Loucy (cell line): Measurements from ENCODE around the gene HUS1.

Experiments
- H2AFZ ChIP-seq: fragments of 200-600 bp; sonication (generic); 2 replicates; pipeline ENCODE4 v1.6.0; 2016; ENCODE audit warnings: antibody characterized with exemption, mild to moderate bottlenecking, low read length, moderate library complexity
- H3F3A ChIP-seq: fragments of 200-600 bp; 2 replicates; pipeline ENCODE4 v1.6.0; 2016; ENCODE audit warnings: antibody characterized with exemption, low read depth, mild to moderate bottlenecking
- H3K27me3 ChIP-seq: fragments of 200-600 bp; sonication (generic); 2 replicates; pipeline ENCODE4 v1.6.1; 2014; ENCODE audit warnings: low read length, mild to moderate bottlenecking; ENCODE audit not compliant: insufficient read depth, poor library complexity, severe bottlenecking
- H3K36me3 ChIP-seq: fragments of 200-600 bp; sonication (generic); 2 replicates; pipeline ENCODE4 v1.6.1; 2016; ENCODE audit warnings: low read length; ENCODE audit not compliant: insufficient read depth
- H3K4me1 ChIP-seq: fragments of 200-600 bp; sonication (generic); 2 replicates; pipeline ENCODE4 v1.5.1; 2014; ENCODE audit warnings: low read length, mild to moderate bottlenecking; ENCODE audit not compliant: insufficient read depth, poor library complexity, severe bottlenecking
- H3K4me2 ChIP-seq: fragments of 200-600 bp; sonication (generic); 2 replicates; pipeline ENCODE4 v1.6.0; 2014; ENCODE audit warnings: antibody characterized with exemption, low read length, low read depth, mild to moderate bottlenecking; ENCODE audit not compliant: poor library complexity, severe bottlenecking
- H3K4me3 ChIP-seq: fragments of 200-600 bp; sonication (generic); 2 replicates; pipeline ENCODE4 v1.5.1; 2014; ENCODE audit warnings: low read length, mild to moderate bottlenecking, mixed read lengths; ENCODE audit not compliant: poor library complexity, severe bottlenecking
- H3K79me2 ChIP-seq: fragments of 200-600 bp; sonication (generic); 2 replicates; pipeline ENCODE4 v1.6.1; 2014; ENCODE audit warnings: low read length; ENCODE audit not compliant: insufficient read depth
- H3K9ac ChIP-seq: fragments of 200-600 bp; sonication (generic); 2 replicates; pipeline ENCODE4 v1.6.0; 2014; ENCODE audit warnings: mild to moderate bottlenecking, low read depth, low read length, moderate library complexity; ENCODE audit not compliant: poor library complexity, severe bottlenecking
- H3K9me2 ChIP-seq: fragments of 200-600 bp; sonication (generic); replicated peaks from 2 replicates; pipeline ENCODE4 v1.6.1; 2016; ENCODE audit warnings: low read depth, low read length, mixed read lengths
- H3K9me3 ChIP-seq: fragments of 200-600 bp; sonication (generic); 2 replicates; pipeline ENCODE4 v1.6.1; 2014; ENCODE audit warnings: mild to moderate bottlenecking, antibody characterized with exemption, low read length, low read depth; ENCODE audit not compliant: insufficient read depth
- H4K20me1 ChIP-seq: fragments of 200-600 bp; sonication (generic); 2 replicates; pipeline ENCODE4 v1.6.0; 2014; ENCODE audit warnings: antibody characterized with exemption, low read length, mild to moderate bottlenecking; ENCODE audit not compliant: insufficient read depth, poor library complexity, severe bottlenecking
- CTCF ChIP-seq: fragments of 200-600 bp; sonication (generic); conservative IDR thresholded peaks from 2 replicates; pipeline ENCODE4 v1.5.1; 2014; ENCODE audit warnings: mild to moderate bottlenecking, antibody characterized with exemption, low read length
- EZH2phosphoT487 ChIP-seq: fragments of 200-600 bp; IDR thresholded peaks from 2 replicates; pipeline ENCODE4 v1.6.1; 2018; ENCODE audit warnings: antibody characterized with exemption, mild to moderate bottlenecking, moderate library complexity, borderline replicate concordance

HUS1 gene

DNA sequence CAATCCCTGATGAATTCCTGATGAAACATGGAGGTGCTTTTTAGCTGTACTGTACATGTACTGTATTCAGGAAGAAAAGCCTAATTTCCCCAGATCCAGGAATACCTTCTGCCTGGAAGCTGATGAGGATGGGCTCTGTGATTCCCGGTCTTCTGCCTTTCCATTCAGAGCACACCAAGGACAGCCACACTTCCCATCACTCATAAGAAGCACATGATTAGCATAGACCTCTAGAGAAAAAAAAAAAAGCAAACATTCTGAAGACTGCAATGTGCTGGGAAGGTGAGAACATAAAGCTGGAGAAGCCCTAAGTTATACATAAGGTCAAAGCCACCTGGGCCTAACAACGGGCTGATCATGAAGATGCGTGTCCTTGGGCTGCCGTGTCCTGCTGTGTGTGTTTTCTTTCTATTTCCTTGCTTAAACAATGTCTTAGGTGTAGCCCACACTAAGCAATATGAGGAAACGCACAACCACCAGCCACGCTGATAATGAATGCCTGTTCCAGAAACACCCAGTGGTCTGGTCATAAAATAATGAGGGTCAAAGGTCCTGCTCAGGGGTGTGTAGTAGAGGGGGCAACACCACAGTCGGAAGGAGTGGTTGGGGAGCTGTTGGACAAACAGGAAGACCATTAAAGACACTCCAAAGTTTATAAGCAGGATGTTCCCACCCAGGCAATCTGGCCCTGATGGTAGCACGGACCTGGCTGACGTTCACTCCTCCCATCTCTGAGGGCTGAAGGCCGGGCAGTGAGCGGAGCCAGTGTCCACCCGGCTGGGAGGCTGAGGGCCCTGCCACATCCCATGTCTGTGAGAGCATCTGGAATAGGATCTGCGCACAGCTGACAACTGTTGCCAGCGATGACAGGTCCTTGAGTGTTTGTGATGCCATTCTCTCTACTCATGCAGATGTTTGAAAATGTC lies 39.1 kb downstream of the HUS1 start:
- Histone ChIP-seq H3K27me3 (no peaks in the 10 kb centered on the region), H3K9ac (no peak overlapping the region), H4K20me1 (no peaks in the 10 kb centered on the region), H2AFZ (no peak overlapping the region), H3K9me3 (no peaks in the 10 kb centered on the region), H3K9me2 (no peaks in the 10 kb centered on the region), H3K4me1 (no peaks in the 10 kb centered on the region), H3K79me2 (no peaks in the 10 kb centered on the region), H3K4me3 (no peak overlapping the region), H3K4me2 (no peak overlapping the region), H3F3A (no peaks in the 10 kb centered on the region), H3K36me3 (no peaks in the 10 kb centered on the region)
- TF ChIP-seq EZH2phosphoT487, result no peak

DNA sequence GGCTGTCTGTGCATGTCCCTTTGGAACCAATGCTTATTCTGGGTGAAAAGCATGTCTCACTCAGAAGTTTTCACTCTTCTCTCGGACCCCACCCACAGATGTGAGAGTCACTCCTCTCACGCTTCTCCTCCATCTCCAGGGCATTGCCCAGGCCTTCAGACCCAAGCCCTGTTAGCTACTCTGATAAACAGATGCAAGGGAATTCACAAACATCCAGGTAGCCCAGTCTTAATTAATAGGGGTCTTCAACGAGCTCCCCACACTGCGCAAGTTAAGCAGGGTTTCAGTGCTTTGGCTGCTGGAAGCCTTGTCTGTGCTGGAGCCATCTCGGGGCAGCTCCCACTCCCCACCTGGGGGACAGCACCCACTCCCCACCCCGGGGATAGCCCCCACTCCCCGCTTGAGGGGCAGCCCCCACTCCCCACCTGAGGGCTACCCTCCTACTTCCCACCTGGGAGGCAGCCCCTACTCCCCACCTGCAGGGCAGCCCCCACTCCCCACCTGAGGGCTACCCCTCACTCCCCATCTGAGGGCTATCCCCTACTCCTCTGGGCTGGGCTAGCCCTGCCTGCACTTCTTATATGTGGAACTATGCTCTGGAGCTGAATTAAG lies 39.9 kb downstream of the HUS1 start:
- TF ChIP-seq EZH2phosphoT487, result no peak
- TF ChIP-seq CTCF, result no peak
- Histone ChIP-seq H3K4me1 (no peaks in the 10 kb centered on the region), H3K4me3 (no peak overlapping the region), H3K4me2 (no peak overlapping the region), H3K9ac (no peak overlapping the region), H3K9me2 (no peaks in the 10 kb centered on the region), H3K36me3 (no peaks in the 10 kb centered on the region), H4K20me1 (no peaks in the 10 kb centered on the region), H3F3A (no peaks in the 10 kb centered on the region), H2AFZ (no peak overlapping the region), H3K9me3 (no peaks in the 10 kb centered on the region), H3K27me3 (no peaks in the 10 kb centered on the region), H3K79me2 (no peaks in the 10 kb centered on the region)

DNA sequence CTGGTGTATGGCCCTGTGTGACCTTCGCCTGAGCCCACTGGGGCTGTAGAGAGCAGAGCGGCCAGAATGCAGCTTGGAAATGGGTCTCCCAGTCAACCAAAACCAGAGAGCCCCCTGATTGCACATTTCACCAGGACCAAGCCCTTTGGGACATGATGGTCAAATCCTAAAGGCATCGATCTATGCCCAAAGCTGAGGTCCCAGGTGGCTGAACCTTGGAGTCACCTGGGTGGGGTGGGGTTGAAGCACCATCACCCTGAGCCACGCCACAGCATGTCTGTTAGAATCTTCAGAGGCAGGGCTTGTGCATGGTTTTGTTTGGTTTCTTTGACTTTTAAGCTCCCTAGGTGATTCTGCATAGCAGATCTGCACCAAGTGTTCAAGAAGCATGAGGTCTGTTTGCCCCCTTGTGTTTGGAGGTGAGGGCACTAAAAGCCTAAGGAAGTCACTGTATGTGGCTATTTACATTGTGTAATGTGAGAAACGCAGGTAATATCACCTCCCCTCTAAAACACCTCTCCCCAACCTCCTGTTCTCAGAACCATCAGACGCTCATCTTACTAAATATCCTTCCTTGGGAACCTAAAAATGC lies 40.7 kb downstream of the HUS1 start:
- Histone ChIP-seq H3K27me3 (no peaks in the 10 kb centered on the region), H3K9me3 (no peaks in the 10 kb centered on the region), H3K36me3 (no peaks in the 10 kb centered on the region), H3K4me2 (no peak overlapping the region), H3K9me2 (no peaks in the 10 kb centered on the region), H2AFZ (no peak overlapping the region), H3K79me2 (no peaks in the 10 kb centered on the region), H4K20me1 (no peaks in the 10 kb centered on the region), H3K4me1 (no peaks in the 10 kb centered on the region), H3K9ac (no peak overlapping the region), H3F3A (no peaks in the 10 kb centered on the region), H3K4me3 (no peak overlapping the region)
- TF ChIP-seq EZH2phosphoT487 (no peak), CTCF (no peak)
